Heart left ventricle (tissue), 16 donors: ENCODE results near the gene ZFP92. TPM values are rescaled to one million over a fixed set of nuclear protein-coding genes. Genes with fewer than 3 reads are reported as not detected.
A peak's percentile ranks its signal among the peaks of the same experiment; 100 is the strongest.

Experiments used
- ATAC-seq, 4 donors: fragments of 200-7000 bp; cut with Tn5 transposase; one replicate each; pipeline ENCODE4 v1.9.1; 2020 to 2022; ENCODE audit warnings: moderate library complexity in 4 of 4, mild to moderate bottlenecking in 3 of 4, moderate number of reproducible peaks in 1 of 4
- DNase-seq, 5 donors: peaks; one replicate each; pipeline ENCODE4 v3.0.0-alpha.2; 2020
- H3K27ac ChIP-seq, 12 donors: fragments of 200-600 bp; sonication (generic) in 4 of 12; one replicate each; pipeline versions ENCODE4 v1.5.0 to v1.8.0; 2016 to 2022; ENCODE audit warnings: mild to moderate bottlenecking in 2 of 12
- H3K27me3 ChIP-seq, 9 donors: fragments of 200-600 bp; sonication (generic) in 2 of 9; one replicate each; pipeline versions ENCODE4 v1.5.1 to v1.8.0; 2016 to 2022; ENCODE audit warnings: mild to moderate bottlenecking in 3 of 9
- H3K36me3 ChIP-seq, 9 donors: fragments of 200-600 bp; sonication (generic) in 2 of 9; one replicate each; pipeline versions ENCODE4 v1.5.0 to v1.8.0; 2018 to 2022; ENCODE audit warnings: mild to moderate bottlenecking in 2 of 9
- H3K4me1 ChIP-seq, 12 donors: fragments of 200-600 bp; sonication (generic) in 4 of 12; one replicate each; pipeline versions ENCODE4 v1.5.0 to v1.8.0; 2016 to 2022; ENCODE audit warnings: mild to moderate bottlenecking in 3 of 12
- H3K4me3 ChIP-seq, 12 donors: fragments of 200-600 bp; sonication (generic) in 4 of 12; one replicate each; pipeline versions ENCODE4 v1.5.0 to v1.8.0; 2017 to 2022; ENCODE audit warnings: mild to moderate bottlenecking in 9 of 12, moderate library complexity in 4 of 12
- H3K9me3 ChIP-seq, 12 donors: fragments of 200-600 bp; sonication (generic) in 4 of 12; one replicate each; pipeline versions ENCODE4 v1.5.0 to v1.8.0; 2016 to 2022; ENCODE audit warnings: mild to moderate bottlenecking in 1 of 12
- POLR2A ChIP-seq, 2 donors: fragments of 450-650 bp; IDR thresholded peaks; one replicate each; pipeline ENCODE4 v1.6.1; 2017; ENCODE audit warnings: antibody characterized with exemption in 2 of 2, mild to moderate bottlenecking in 2 of 2, moderate library complexity in 2 of 2
- WGBS, 4 donors: extraction: QIAGEN DNeasy Blood & Tissue Kit in 2 of 4; methylation state at CpG; one replicate each; pipeline versions ENCODE4 v1.1.5 to v1.1.7; 2013 to 2018; 5-methylcytosine and 5-hydroxymethylcytosine counted together
- intact Hi-C, 10 donors: fragments of 100-400 bp; cut with DNase I; formaldehyde crosslinking; loops; one replicate each; pipeline versions ENCODE4 v1.11.1 to v1.14.2; 2022
- polyA plus RNA-seq, 2 donors: library from polyadenylated mRNA; stranded (reverse); fragments of 200-250 nt; gene quantifications; one replicate each; pipeline ENCODE4 v1.2.3, GENCODE V29; 2013
- total RNA-seq, 9 donors: library from RNA; depleted of rRNA in 2 of 9; stranded (reverse); fragments of >200 nt in 2 of 9; fragmentation: NEBNext Ultra II Directional in 3 of 9; extraction: Animal tissue kit (Norgen Biotek cat#: 25700) in 3 of 9; gene quantifications; one replicate each; pipeline versions ENCODE4 v1.1.0 to v1.2.4, GENCODE V29; 2016 to 2023
- TF ChIP-seq, protein P1 (sequence below), 12 donors: fragments of 200-600 bp; sonication (generic) in 4 of 12; IDR thresholded peaks; one replicate each; pipeline versions ENCODE4 v1.5.0 to v1.8.0; 2018 to 2022; ENCODE audit warnings: antibody characterized with exemption in 12 of 12, mild to moderate bottlenecking in 5 of 12
- donor health status: ischemic (EF 13 %, LVEDD 7.1; RV severe dilation, severe dysfunction).
- donor health status: healthy with polysubstance abuse.
- donor health status: DM: no; HTN: yes; CAD: no.
- donor health status: DM: no; HTN: no; CAD: no.
- donor health status: ischemic (EF 25% LVEDD 6.9; RV normal size, moderate dysfunction).
- donor health status: ischemic (EF 25% LVEDD 5.7; RV mildly dilated, moderate dysfunction).
- donor health status: healthy.
- donor health status: DM: yes; HTN: yes; CAD: no.
- donor health status: ischemic (EF 35%, LVEDD 5.7; RV mildly dilated, moderate dysfunction).
- donor health status: nonischemic (EF 11% LVEDD 7.7; RV severe dilation, severe dysfunction).
- donor health status: DM: yes; HTN: yes; CAD: no.
- donor health status: PGD.
- donor health status: ischemic (EF 29% LVEDD 5.4; RV normal size, mild dysfunction).
- donor health status: nonischemic (EF 23%, LVEDD 6.1; RV moderate dilation, normal function).

ZFP92 gene
- total and polyA plus RNA-seq, 11 donors = 0.22 to 1.5 (median 0.55) TPM

DNA sequence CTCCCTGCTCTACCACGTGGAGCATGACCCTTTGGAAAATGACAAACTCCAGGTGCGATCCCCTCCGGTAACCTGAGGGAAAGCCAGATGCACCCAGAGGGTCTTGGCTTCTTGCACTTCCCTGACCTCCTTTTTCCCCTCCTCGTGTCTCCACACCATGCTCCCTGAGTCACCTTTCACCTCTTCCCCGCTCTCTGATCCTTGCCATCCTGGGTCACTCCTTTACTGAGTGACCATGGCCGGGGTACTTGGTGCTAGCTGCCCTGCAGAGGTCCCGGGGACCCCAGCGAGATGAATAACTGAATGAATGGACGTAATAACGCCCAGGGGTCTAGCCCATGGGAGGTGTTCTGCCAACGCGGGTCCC, 401 bp upstream of the ZFP92 start:
- Histone ChIP-seq H3K36me3 (no peaks in the 10 kb centered on the region), H3K4me3 (peak overlapping the region in 11 of 12 donors; percentile 37 to 64 (median 57)), H3K27ac (peak overlapping the region in 3 of 12 donors; percentile 9 to 59 (median 38)), H3K9me3 (no peaks in the 10 kb centered on the region), H3K27me3 (peaks cover 0 to 18% (median 0%) of the 10 kb centered on the region in 9 donors), H3K4me1 (peaks cover 0 to 14% (median 0%) of the 10 kb centered on the region in 12 donors)
- ATAC-seq = no peak
- TF ChIP-seq, protein P1, sequence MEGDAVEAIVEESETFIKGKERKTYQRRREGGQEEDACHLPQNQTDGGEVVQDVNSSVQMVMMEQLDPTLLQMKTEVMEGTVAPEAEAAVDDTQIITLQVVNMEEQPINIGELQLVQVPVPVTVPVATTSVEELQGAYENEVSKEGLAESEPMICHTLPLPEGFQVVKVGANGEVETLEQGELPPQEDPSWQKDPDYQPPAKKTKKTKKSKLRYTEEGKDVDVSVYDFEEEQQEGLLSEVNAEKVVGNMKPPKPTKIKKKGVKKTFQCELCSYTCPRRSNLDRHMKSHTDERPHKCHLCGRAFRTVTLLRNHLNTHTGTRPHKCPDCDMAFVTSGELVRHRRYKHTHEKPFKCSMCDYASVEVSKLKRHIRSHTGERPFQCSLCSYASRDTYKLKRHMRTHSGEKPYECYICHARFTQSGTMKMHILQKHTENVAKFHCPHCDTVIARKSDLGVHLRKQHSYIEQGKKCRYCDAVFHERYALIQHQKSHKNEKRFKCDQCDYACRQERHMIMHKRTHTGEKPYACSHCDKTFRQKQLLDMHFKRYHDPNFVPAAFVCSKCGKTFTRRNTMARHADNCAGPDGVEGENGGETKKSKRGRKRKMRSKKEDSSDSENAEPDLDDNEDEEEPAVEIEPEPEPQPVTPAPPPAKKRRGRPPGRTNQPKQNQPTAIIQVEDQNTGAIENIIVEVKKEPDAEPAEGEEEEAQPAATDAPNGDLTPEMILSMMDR (IDR thresholded peaks at IDR 0.05) = no peak
- TF ChIP-seq POLR2A (IDR thresholded peaks at IDR 0.05) = no peak
- 50 to 71% (median 60%) methylated on average over 10 to 12 of the region's 12 CpGs for WGBS, 4 donors
- intact Hi-C loops = loop anchor here in 2 of 10 donors (10.0 kb wide), 1 partner anchor 376 kb away; no protein-coding TSS in a partner anchor
- no peak for DNase-seq

- intact Hi-C loops = loop anchor here in 2 of 10 donors (10.0 kb wide), 1 partner anchor 377 kb away; no protein-coding TSS in a partner anchor
- Histone ChIP-seq H3K9me3 (no peaks in the 10 kb centered on the region), H3K4me1 (peaks cover 0 to 14% (median 0%) of the 10 kb centered on the region in 12 donors), H3K27ac (peak overlapping the region in 4 of 12 donors; percentile 38 to 59 (median 50)), H3K27me3 (peaks cover 0 to 22% (median 0%) of the 10 kb centered on the region in 9 donors), H3K36me3 (no peaks in the 10 kb centered on the region), H3K4me3 (peak overlapping the region; percentile 29 to 64 (median 57))
- TF ChIP-seq POLR2A (IDR thresholded peaks at IDR 0.05) = no peak
- TF ChIP-seq, protein P1 (IDR thresholded peaks at IDR 0.05) = no peak
- DNase-seq = no peak
- ATAC-seq = peak in 1 of 4 donors; percentile 16
- 57 to 71% (median 64%) methylated on average over 16 to 17 of the region's 17 CpGs for WGBS, 4 donors
These were observed 809 bp downstream of the ZFP92 start for GRCh38 chrX:153411988-153412574.

- WGBS, 4 donors = 75 to 82% (median 80%) methylated on average over 21 to 23 of the region's 23 CpGs
- no peaks in the 10 kb centered on the region for H3K9me3 ChIP-seq
- no peak for TF ChIP-seq POLR2A (IDR thresholded peaks at IDR 0.05)
- TF ChIP-seq, protein P1 (IDR thresholded peaks at IDR 0.05) = no peak
- peaks cover 0 to 14% (median 0%) of the 10 kb centered on the region in 12 donors for H3K4me1 ChIP-seq
- ATAC-seq = no peak
- no peaks in the 10 kb centered on the region for H3K36me3 ChIP-seq
- H3K4me3 ChIP-seq = peak overlapping the region in 5 of 12 donors; percentile 53 to 64 (median 60)
- no peak overlapping the region for H3K27ac ChIP-seq
- intact Hi-C loops = loop anchor here in 2 of 10 donors (10.0 kb wide), 1 partner anchor 378 kb away; no protein-coding TSS in a partner anchor
- H3K27me3 ChIP-seq = peaks cover 0 to 22% (median 0%) of the 10 kb centered on the region in 9 donors
- no peak for DNase-seq
These were observed 1.8 kb downstream of the ZFP92 start for GRCh38 chrX:153412746-153413720.
